Endothelial cell of hepatic sinusoid (primary cell): Measurements from ENCODE around the gene RNASE11.

Source experiments
- in situ Hi-C: cut with HindIII; loops from 2 replicates; pipeline ENCODE4 v1.10.0; 2017; ENCODE audit warnings: low sequenced_read_pairs

Gene RNASE11

DNA sequence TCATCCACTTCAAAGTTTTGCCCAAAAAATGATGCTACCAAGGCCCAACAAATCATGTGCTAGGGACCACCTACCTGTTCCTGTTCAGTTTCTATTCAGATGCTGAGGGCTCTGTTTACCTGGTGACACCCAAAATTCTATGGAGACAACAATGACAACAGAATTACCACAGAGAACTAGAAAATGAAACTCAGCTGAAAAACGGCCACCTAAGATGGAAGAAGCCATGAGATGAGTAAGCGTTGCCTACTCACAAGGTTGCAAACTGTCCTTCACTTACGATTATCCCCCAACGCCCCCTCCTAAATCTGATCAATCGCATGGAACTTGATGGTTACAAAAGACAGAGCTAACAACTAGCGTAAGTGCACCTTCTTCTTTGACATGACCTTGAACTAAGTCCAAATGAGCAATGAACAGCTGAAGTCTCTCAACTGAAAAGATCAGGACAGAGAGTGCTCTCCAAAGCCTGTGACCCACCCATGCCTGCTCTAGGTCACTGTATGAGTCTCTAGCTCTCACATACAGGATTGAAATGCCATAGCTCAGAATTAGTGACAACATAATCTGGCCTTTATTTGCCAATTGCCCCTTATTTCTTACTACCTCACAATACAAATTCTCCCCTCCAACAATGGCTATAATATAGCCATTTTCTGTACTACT is at the start of gene RNASE11:
Gene RNASE11 (minus strand): TSS at position 513 of the 666 bp plus-strand sequence.
- in situ Hi-C loops = no loop called here

DNA sequence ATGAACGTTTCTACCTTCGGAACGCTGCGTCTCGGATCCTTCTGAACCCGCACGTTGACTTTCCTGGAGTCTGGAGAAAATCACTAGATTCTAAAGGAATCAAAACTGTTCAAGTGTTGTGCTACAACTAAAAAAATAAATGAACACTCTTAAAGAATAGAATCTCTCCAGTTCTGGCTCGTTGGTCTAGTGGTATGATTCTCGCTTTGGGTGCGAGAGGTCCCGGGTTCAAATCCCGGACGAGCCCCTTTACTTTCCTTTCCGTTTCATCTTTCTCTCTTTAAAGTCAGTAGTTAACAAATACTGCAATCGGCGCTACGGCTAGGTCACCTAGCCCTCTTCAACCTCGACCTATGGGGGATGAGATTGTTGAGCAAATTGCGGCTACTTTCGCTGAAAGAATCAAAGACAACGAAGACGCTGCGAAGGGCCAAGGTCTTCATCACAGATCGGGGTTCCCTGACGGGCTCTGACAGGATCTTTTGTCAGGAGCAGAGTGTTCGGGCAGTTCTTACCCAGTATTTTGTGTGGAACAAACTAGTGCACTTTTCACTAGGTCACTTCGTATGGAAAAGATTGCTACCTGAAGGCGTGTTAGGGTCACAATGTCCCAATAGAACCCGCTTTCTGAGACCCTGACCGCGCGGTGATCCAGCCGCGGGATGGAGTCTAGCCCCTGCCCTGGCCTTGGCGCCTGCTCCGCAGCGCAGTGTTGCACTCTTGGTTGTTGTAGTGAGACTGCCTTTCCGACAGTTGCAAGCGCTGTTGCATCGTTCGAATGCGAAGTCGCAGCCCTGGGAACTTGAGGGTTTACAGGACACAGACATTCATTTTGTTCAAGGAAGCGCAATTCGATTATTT is 45.3 kb upstream of the RNASE11 start:
- in situ Hi-C loops = no loop called here

DNA sequence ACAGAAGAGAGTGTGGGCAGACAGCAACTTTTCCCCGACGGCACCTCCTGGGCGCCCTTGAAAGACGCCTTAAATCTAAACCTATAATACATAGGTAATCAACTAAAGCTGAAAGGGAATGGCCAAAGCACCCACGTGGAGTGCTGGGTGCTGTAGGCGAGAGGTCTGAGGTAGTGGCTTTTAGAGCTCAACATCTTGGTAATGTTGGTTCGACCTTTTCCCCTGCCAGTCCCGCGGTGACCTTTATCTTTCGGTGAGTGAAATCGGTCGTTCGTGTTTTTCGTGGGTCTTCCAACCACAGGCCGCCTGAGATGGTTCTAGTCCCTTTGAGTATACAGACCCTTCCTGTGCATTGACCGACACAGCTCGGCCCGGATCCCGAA is 44.6 kb upstream of the RNASE11 start:
- in situ Hi-C loops = no loop called here

DNA sequence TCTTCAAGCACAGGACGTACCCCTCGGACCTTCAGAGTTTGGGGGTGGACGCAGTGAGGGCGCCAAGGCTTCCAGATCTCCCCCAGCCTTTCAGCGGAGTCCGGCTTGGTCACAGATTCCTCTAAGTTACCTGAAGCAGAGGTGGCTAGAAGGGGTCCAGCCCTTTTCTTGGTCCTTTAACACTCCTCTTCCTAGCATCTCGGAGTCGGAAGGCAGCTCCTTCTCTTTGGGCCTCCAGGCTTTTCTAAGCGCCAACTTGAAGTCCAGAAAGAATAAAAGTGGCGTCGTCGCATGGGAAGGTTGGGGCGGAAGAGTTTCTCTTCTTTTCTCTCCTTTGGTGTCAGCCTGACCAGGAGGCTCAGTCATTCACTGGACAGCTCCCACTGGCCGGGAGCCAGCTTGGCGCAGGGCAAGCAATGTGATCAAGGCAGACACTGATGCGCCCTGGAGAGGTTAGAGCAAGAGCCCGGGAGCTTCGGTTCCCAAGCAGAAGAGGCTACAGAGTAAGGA is 44.1 kb upstream of the RNASE11 start:
- in situ Hi-C loops = no loop called here

DNA sequence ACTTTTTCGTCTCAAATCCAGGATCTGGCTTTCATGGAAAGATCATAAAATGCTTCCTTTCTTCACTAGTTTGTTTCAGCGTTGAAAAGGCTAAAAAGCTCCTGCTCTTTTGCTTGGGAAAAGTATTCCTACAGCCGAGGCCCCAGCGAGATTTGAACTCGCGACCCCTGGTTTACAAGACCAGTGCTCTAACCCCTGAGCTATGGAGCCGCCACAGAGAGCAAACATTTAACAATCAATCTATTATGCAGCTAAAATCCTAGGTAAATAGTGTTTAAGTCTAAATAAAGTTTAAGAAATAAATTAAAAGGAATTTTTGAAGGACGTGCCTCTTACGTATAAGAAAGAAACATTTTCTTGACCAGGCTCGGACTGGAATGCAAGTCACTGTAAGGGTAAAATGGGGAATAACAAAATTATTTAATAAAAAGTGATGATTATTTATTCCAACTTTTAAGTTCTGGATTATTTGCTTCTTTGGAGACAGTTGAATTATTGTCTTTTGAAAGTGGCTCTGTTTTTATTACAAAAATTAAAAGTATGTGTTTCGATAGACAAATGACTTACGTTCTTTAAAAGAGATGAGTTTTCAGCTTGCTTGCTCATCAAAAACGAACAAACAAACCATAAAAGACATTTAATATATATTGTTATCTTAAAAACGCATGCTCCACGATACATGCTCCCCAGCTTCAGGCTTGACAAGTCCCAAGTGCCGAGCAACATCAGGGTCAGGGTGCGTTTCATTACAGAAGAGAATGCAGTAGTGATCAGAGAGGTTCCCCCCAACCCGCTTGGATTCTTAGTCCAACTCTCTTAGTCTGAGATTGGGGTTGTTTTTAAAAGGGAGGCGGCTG is 43.5 kb upstream of the RNASE11 start:
- in situ Hi-C loops = no loop called here

DNA sequence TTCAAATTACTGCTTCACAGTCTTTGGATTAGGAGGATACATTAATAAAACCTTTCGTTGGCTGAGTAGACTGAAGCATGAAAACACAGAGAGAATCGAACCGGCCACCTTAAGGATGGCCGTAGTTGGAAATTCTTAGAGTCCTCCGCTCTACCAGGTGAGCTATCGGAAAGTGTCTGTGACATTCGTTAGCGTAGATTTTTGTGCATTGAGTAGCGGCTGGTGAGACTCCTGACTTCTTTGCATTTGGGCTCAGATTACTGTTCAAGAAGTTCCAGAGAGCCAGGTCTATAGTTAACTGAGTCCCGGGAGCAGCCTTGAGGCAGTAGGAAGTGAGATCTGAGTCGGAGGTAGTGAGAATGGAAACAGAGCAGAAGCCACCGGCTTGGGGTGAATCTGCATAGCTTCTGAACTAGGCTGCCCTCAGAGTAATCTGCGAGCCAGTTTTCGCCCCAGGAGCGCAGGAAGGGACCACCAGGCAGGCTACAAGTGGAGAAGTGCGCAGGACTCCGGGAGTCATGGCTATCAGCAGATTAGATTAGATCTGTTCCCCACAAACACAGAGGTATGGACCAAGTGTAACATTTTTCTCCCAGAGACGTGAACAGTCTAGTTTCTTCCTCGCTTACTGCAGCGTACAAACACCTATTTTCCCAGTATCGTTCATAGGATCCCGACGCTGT is 42.7 kb upstream of the RNASE11 start:
- in situ Hi-C loops = no loop called here

DNA sequence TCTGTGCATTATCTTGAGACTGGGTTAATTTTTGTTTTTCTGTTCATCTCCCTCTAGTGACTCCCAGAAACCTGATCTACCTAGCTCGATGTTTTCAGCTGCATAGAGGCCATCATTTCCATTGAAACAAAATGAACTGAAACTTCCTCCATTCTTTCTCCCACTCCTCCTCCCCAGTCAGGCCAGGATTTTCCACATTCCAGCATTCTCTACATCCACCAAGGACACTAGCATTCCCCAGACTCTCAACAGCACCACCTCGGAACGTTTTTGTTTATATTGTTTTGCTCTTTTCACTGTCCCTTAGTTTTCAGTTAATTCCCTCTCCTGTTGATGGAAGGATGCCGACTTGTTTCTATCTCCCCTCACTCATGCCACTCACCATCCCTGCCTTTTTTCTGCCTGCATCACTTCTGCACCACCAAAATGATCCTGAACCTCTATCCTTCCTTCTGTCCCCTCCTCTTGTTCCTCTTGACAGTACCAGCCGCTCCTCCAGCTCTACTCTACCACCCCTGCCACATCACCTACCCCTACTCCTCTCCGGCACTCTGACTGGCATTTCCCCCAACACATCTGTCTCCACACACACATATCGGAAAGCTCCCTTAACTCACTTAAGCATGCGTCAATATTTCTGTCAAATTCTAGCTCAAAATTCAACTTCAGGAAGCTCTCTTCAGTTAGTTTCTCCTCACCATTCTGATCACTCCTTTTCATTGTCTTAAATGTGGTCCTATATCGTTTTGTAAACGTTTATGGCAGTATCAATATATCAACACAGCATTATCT is 40.5 kb upstream of the RNASE11 start:
- in situ Hi-C loops = no loop called here

DNA sequence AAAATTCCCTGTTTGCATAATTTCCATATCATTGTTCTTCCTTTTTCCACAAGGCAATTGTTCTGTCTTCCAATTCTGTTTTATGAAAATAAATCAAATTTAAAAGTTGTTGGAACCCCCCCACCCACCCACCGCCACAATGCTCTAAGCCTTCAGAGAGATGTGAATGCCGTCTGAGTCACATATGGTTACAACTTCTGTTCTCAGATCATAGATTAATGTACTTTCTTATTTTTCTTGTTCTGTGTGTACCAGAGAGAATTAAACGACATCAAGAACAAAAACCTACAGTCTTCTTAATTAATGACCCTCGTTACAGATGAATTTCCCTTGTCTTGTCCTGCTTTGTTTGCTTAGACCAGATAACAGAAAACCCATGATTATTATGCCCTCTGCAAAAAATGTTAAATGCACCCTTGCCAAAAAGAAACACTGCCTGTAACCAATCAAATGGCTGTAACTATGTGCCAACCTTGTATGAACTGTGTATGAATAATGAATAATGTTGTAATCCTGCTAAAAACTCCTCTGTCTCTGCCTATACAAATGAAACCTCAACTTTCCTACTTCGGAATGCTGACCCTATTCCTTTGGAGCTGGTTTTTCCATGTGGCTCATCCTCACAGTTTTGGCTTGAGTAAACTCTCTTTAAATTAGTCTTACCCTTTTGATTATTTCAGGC is 39.7 kb upstream of the RNASE11 start:
- in situ Hi-C loops = no loop called here

DNA sequence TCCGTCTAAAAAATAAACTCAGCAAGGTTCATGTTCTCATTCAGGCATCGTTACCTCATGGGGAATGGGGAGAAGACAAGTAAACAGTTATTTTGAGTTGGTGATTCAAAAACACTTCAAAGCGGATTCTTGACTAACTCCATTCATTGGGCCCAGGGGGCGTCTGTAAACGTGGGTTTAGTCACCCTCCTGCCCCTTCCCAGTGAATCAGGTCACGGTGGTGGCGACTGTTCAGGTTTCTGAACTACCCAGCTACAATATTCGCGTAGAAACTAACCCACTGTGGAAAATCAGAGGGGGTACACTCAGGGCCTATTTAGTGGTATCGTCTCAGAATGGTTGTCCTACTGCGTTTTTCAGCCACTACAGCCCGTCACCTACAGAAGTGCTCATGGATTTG is 38.5 kb upstream of the RNASE11 start:
- in situ Hi-C loops = no loop called here

DNA sequence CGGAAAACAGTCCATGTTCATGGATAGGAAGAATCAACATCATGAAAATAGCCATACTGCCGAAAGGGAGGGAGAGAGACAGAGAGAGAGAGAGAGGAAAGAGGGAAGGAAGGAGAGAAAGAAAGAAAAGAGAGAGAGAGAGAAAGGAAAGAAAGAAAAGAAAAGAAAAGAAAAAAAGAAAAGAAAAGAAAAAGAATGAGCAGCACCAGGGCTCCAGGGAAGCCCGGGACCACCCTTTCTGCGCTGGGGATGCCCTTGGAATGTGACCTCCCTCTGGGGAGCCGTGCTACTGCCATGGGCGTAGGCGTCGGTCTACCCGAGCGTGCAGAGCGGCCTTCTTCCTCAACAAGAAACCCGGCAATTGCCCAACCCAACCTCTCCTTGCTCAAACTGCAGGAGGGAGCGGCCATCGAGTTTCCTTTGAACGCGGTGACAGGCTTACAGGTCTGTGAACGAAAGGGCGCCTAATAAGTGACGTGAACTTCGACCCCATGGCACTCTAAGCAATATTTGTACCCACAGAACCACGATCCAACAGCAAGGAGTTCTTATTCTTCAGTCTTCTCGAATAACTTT is 36.8 kb upstream of the RNASE11 start:
- in situ Hi-C loops = no loop called here

DNA sequence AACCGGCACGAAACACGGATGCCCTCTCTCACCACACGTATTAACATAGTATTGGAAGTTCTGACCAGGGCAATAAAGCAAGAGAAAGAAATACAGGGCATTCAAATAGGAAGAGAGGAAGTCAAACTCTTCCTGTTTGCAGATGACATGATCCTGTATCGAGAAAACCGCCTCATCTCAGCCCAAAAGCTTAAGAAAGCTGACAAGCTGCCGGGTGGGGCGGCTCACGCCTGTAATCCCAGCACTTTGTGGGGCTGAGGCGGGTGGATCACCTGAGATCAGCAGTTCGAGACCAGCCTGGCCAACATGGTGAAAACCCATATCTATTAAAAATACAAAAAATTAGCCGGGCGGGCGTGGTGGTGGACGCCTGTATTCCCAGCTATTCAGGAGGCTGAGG is 36.0 kb upstream of the RNASE11 start:
- in situ Hi-C loops = no loop called here

DNA sequence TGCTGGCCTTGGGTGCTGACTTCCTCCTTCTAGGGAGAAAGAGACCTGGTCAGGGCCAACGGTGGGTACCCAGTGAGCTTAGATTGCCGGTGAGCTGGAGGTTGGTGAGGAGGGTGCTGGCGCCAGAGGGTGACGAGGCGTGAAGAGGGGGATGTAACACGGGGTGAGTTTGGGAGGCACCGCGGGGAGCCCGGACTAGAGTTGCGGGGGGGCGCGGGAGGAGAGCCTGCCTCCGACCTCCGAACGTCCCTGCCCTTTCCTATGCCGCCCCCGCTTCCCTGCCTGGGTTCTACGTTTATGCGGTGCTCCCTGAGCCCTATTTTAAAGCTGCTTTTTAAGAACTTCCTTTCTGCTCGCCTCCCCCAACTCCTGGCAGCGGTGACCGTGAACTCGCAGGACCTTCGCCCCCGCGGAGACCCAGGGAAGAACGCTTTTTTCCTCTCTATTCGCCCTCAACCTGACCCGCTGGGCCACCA is 35.1 kb upstream of the RNASE11 start:
- in situ Hi-C loops = no loop called here

DNA sequence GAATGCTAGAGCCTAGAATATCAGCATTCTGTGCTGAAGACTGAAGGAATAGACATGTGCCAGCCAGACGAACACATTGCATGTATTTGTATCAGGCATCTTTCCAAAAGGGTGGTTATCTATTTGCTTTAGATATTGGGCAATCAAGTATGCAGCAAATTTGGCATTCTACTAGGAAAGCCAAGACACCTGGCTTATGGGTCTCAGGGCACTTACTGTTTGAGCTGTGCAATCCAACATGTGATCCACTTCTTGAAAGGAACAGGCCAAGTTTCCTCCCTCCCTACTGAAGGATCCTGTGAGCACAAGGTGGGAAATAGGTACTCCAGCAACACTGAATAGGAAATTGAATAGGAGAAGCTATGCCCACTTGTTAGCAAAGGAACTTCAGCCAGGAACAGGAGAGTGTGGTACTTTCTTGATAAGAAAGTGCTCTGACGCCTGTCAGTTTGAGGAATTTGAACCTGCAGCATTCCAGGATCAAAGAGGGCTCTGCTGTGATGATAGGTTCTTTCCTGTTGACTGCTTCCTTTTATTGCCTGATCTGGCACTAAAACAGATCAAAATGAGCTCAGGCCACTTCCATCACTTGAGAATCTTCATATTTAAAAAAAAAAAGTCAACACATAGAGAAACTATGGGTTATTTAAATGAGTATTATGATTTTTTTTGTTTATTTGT is 33.1 kb upstream of the RNASE11 start:
- in situ Hi-C loops = no loop called here

DNA sequence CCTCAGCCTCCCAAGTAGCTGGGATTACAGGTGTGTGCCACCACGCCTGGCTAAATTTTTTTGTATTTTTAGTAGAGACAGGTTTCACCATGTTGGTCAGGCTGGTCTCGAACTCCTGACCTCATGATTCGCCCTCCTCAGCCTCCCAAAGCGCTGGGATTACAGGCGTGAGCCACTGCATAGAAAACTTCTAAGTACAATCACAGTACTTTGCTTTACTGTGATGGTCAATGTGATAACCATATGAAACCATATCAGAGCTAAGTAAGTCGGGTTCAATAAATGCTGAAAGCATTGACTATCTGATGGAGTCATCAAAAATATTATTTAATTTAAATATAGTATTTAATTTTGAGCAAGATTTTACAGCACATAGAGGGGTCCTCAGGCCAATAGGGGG is 31.9 kb upstream of the RNASE11 start:
- in situ Hi-C loops = loop anchor here (5.0 kb wide), 1 partner anchor 33 kb away; no protein-coding TSS in a partner anchor

DNA sequence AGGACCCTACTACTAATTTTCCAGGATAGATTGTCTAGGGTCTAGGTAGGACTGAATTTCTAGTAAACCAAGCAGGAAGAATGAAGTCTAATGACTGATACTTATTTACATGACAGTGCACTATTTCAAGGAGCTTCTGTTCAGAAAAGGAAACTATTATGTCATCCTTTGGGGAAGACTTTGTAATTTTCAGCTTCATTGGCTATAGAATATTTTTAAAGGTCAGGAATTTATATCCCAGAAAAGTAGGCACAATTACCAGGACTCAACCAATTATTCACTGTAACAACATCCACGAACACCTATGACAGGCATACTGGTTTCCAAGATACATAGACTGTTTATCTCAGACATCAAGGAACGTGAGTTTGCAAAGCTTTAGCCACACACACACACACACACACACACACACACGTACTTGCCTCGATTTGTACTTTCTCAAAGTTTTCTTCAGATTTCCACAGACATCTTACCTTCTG is 30.5 kb upstream of the RNASE11 start:
- in situ Hi-C loops = loop anchor here (5.0 kb wide), 1 partner anchor 34 kb away; no protein-coding TSS in a partner anchor

DNA sequence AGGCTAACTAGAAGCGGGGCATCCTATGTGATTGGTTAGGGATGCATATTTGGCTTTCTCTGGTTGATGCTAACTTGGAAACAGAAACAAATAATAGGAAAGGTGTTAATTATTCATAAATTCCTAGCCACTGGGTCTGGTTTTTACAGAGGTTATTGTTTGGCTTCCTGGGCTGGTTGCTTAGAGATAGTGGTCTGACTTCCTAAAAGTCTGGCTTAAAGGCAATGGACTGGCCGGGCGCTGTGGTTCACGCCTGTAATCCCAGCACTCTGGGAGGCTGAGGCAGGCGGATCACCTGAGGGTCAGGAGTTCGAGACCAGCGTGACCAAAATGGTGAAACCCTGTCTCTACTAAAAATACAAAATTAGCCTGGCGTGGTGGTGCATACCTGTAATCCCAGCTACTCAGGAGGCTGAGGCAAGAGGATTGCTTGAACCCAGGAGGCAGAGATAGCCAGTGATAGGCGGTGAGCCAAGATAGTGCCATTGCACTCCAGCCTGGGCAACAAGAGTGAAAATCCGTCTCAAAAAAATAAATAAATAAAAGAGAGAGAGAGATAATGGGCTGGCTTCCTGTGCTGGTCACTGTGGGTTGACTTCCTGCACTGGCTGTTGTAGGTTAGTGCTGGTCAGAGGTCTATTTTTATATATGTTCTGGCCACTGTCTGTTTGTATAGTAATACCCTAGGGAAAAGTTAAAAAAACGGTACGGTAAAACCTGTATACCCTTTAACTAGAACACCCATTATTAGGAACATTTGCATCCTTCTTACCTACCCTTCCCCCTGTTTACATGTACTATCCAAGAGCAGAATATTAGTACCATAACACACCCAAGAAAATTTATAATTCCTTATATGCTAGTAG is 29.6 kb upstream of the RNASE11 start:
- in situ Hi-C loops = loop anchor here (5.0 kb wide), 1 partner anchor 35 kb away; no protein-coding TSS in a partner anchor

DNA sequence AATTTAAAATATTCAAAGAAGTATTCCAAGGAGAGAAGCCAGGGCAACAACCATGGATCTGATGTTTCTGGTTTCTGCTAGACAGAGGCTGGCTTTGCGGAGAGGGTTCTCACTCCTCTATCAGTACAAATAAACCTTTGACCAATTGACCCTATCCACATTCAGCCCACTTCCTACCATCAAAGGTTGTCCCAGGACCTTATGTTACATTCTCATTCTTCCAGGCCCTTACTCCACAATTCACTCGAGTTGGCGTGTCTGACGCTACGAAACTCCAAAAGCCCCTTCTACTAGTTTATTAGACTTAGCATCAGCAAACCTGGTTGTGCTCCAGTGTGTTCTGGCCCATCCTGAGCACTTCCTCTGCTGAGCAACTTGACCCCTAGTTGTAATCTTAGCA is 28.2 kb upstream of the RNASE11 start:
- in situ Hi-C loops = loop anchor here (5.0 kb wide), 1 partner anchor 36 kb away; no protein-coding TSS in a partner anchor
